Measurements from ENCODE around the gene YEATS2.
"Not testable (repeated sequence)": the region's sequence is repeated elsewhere in the genome, so short reads cannot be mapped to it uniquely, and the experiment has no call there.

Gene YEATS2

DNA sequence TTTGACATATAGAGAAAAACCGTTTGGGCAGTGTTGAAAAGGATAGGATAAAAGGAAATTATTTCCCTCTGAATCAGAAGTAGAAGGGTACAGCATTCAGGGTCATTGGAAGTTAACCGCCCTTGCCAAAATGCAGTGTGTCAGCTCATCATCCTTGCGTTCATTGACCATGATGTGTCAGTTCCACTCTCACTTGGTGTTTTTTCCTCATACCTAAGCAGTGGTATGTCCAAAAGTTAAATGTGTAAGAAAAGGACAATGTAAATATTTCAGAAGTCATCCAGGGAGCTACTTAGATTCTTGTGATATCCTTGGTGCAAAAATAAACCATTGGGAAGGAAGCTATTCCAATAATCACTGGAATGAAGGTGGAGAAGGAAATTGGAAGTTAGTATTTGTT, 77.0 kb downstream of the YEATS2 start:
- H3K4me3 ChIP-seq (replicated peaks; ENCODE audit: low read depth, low read length), result no peak overlapping the region
- TF ChIP-seq CTCF (IDR thresholded peaks at IDR 0.05; ENCODE audit: low read depth, low read length, missing control alignments), result no peak
- no peak for DNase-seq (ENCODE audit: extremely low read depth, low read depth)

DNA sequence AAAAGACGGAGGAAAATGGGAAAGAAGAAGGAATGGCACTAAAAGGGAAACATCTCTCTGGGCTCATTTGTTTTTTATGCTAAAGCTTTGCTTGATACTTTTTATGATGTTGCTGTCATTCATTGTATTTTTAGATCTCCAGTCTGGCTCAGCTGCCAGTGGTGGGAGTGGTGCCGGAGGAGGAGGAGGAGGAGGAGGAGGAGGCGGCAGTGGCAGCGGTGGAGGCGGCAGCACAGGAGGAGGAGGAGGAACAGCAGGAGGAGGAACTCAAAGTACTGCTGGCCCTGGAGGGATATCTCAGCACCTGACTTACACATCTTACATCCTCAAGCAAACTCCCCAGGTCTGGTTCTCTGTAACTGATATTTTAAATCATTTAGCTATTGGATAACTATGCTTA, 78.2 kb downstream of the YEATS2 start:
- no peak for DNase-seq (ENCODE audit: extremely low read depth, low read depth)
- H3K4me3 ChIP-seq (replicated peaks; ENCODE audit: low read depth, low read length), result no peak overlapping the region
- no peak for TF ChIP-seq CTCF (IDR thresholded peaks at IDR 0.05; ENCODE audit: low read depth, low read length, missing control alignments)

DNA sequence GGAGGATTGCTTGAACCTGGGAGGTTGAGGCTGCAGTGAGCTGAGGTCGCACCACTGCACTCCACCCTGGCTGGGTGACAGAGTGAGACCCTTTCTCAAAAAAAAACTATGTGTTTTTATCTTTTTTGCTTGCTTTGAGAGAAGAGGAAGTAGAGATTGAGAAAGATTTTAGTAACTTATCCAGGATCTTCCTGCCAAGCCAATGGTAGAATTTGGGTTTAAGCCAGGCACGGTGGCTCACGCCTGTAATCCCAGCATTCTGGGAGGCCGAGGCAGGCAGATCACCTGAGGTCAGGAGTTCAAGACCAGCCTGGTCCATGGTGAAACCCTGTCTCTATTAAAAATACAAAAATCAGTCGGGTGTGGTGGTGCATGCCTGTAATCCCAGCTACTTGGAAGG, 78.9 kb downstream of the YEATS2 start:
- not testable (repeated sequence) for DNase-seq (ENCODE audit: extremely low read depth, low read depth); H3K4me3 ChIP-seq (replicated peaks; ENCODE audit: low read depth, low read length)

DNA sequence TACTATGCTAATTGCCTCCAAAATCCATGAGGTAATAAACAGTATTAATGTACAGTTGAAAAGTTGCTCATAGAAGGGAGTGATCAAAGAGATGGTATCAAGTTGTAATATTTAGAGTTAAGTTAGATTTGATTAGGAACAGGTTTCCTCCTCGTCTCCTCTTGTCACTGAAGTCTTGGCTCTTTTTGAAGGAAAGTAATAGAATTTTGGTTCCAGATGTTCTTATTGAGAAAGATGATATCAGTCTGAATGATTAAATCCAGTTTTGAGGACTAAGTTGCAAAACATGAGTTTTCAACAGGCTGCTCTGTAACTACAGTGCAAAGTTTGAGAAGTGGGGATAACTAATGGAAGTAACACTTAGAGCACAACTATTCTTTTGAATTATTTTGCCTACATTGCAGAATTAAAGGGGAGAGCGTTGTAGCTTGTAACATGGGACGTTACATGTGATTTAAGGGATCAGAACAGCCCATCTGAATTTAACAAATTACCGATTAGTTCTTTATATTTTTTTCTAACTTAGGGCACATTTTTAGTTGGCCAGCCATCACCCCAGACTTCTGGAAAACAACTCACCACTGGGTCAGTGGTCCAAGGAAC, 79.5 kb downstream of the YEATS2 start:
- no peak for TF ChIP-seq CTCF (IDR thresholded peaks at IDR 0.05; ENCODE audit: low read depth, low read length, missing control alignments)
- H3K4me3 ChIP-seq (replicated peaks; ENCODE audit: low read depth, low read length), result no peak overlapping the region
- no peak for DNase-seq (ENCODE audit: extremely low read depth, low read depth)

GRCh38 chr3:183779896-183780465, 82.4 kb downstream of the YEATS2 start:
- no peak for TF ChIP-seq CTCF (IDR thresholded peaks at IDR 0.05; ENCODE audit: low read depth, low read length, missing control alignments)
- no peak for DNase-seq (ENCODE audit: extremely low read depth, low read depth)
- H3K4me3 ChIP-seq (replicated peaks; ENCODE audit: low read depth, low read length), result no peak overlapping the region

- TF ChIP-seq CTCF (IDR thresholded peaks at IDR 0.05; ENCODE audit: low read depth, low read length, missing control alignments), result no peak
- DNase-seq (ENCODE audit: extremely low read depth, low read depth), result no peak
- no peak overlapping the region for H3K4me3 ChIP-seq (replicated peaks; ENCODE audit: low read depth, low read length)
These were observed 83.6 kb downstream of the YEATS2 start for GRCh38 chr3:183781246-183781645.

DNA sequence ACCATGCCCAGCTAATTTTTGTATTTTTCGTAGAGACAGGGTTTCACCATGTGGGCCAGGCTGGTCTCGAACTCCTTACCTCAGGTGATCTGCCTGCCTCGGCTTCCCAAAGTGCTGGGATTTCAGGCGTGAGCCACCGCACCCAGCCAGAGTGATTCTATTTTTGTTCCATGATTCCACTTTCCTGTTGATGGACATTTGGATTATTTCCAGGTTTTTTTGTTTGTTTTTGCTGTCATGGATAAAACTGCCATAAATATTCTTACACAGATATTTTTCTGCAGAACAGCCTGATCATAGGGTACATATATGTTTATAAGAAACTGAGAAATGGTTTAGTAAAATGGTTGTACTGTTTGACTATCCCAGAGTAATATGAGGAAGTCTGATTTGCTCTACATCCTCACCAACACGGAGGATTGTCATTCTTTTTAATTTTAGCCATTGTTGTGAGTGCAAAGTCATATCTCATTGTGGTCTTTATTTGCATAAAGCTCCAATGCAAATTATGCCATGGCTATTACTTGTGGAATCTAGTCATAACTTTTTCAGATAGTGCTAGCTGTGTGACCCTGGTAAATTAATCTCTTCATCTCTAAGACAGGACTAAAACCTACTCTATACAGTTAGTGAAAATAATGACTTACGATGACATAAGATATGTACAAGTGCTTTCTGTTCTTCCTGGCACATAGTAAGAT, 85.1 kb downstream of the YEATS2 start:
- no peak overlapping the region for H3K4me3 ChIP-seq (replicated peaks; ENCODE audit: low read depth, low read length)
- TF ChIP-seq CTCF (IDR thresholded peaks at IDR 0.05; ENCODE audit: low read depth, low read length, missing control alignments), result no peak
- DNase-seq (ENCODE audit: extremely low read depth, low read depth), result no peak

DNA sequence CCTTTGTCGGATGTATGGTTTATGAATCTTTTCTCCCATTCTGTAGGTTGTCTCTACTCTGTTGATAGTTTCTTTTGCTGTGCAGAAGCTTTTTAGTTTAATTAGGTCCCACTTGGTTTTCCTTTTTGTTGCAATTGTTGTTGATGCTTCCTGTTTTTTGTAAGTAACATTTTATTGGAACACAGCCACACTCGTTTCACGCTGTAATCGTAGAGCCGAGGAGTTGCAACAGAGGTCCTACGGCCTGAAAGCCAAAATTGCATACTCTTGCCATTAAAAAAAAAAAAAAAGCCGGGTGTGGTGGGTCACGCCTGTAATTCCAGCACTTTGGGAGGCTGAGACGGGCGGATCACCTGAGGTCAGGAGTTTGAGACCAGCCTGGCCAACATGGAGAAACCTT, 86.9 kb downstream of the YEATS2 start:
- H3K4me3 ChIP-seq (replicated peaks; ENCODE audit: low read depth, low read length); DNase-seq (ENCODE audit: extremely low read depth, low read depth): not testable (repeated sequence)
